Stimulated activated naive CD4-positive, alpha-beta T cell (primary cell): ENCODE data around the gene CDCP2.

Source experiments
- DNase-seq, 6 experiments: peaks; one replicate each; lab custom pipeline; 2025; lab: John Stamatoyannopoulos, UW

Gene CDCP2

DNA sequence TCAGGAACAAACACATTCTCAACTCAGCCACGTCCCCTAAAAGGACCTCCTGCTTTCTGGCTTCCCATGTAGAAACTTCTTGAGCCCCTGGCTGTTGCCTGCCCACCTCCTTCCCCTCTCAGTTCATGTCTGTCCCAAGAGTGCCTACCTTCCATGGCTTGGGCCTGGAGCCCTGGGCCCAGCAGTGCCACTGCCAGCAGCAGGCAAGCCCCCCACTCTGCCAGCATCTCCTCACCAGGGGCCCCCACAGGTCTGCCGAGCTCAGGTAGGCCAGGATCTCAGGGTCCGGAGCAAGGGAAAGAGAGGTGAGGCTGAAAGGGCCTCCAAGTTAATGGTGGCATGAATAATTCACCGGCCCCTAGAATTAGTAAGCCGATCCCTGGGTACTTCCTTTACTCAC is at the start of gene CDCP2:
Gene CDCP2 (minus strand): TSS at position 305 of the 400 bp plus-strand sequence. CDS start 78 bp downstream, at position 227.
- DNase-seq, result no peak

DNA sequence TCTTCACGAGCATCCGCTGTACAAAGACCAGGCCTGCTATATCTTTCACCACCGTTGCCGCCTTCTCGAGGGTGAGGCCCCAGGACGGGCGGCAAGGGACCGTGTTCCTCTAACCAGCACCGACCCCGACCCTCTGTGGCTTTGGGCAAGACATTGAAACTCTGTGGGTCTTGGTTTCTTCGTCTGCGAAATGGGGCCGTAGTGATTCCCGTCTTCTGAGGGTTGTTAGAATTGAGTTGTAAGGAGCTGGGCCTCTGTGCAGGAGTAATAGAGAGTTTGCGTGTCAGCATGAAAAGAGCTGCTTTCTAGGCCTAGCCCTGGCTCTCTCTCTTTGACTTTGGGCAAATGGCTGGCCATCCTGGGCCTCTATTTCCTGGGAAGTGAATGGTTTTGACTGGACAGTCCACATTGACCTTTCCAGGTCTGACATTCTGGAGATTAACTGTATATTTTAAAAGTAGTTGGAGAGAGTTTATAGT is 47.8 kb upstream of the CDCP2 start:
- DNase-seq, result no peak

DNA sequence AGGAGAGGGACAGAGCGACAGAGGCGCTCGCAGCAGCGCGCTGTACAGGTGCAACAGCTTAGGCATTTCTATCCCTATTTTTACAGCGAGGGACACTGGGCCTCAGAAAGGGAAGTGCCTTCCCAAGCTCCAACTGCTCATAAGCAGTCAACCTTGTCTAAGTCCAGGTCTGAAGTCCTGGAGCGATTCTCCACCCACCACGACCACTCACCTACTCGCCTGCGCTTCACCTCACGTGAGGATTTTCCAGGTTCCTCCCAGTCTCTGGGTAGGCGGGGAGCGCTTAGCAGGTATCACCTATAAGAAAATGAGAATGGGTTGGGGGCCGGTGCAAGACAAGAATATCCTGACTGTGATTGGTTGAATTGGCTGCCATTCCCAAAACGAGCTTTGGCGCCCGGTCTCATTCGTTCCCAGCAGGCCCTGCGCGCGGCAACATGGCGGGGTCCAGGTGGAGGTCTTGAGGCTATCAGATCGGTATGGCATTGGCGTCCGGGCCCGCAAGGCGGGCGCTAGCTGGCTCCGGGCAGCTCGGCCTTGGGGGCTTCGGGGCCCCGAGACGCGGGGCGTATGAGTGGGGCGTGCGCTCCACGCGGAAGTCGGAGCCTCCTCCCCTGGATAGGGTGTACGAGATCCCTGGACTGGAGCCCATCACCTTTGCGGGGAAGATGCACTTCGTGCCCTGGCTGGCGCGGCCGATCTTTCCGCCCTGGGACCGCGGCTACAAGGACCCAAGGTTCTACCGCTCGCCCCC is 47.1 kb upstream of the CDCP2 start, which contains the start of the genes CYB5RL and MRPL37:
Gene CYB5RL (minus strand): TSS at position 266 of the 754 bp plus-strand sequence. CDS start 4,414 bp downstream, outside the sequence.
Gene MRPL37 (plus strand): TSS at position 403 of the 754 bp plus-strand sequence. CDS start 77 bp downstream, at position 480.
- DNase-seq, result peak; percentile 79 to 91 (median 89)

- peak in 1 of 6 experiments; percentile 40 for DNase-seq
Observed at GRCh38 chr1:54199151-54199764, 46.5 kb upstream of the CDCP2 start.

GRCh38 chr1:54193453-54193852 is 40.7 kb upstream of the CDCP2 start:
- no peak for DNase-seq

GRCh38 chr1:54191525-54191924 is 38.7 kb upstream of the CDCP2 start:
- DNase-seq, result no peak

- no peak for DNase-seq
Observed at GRCh38 chr1:54190526-54190925, 37.7 kb upstream of the CDCP2 start.

- DNase-seq, result no peak
Observed at GRCh38 chr1:54188291-54188690, 35.5 kb upstream of the CDCP2 start.

DNA sequence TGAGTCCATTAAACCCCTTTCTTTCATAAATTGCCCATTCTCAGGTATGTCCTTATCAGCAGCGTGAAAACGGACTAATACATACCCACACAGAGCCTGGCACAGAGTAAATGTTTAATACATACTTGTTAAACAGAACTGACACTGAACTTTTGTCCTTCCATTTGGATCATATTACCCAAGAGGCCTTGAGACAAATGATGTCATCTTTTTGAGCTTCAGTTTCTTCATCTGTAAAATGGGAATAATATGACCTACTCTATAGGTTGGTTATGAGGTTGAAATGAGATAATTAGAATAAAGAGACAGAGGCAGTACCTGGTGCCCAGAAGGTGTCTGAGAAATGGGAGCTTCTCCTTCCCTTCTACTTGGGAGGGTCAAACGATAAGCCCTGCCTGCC is 33.3 kb upstream of the CDCP2 start:
- no peak for DNase-seq

GRCh38 chr1:54180701-54181360 is 28.0 kb upstream of the CDCP2 start:
- no peak for DNase-seq

- no peak for DNase-seq
Observed at GRCh38 chr1:54178296-54179070, 25.7 kb upstream of the CDCP2 start.

GRCh38 chr1:54177726-54178125 is 24.9 kb upstream of the CDCP2 start:
- no peak for DNase-seq

GRCh38 chr1:54176621-54177327 is 24.0 kb upstream of the CDCP2 start:
- DNase-seq, result no peak

- no peak for DNase-seq
Observed at GRCh38 chr1:54174106-54174505, 21.3 kb upstream of the CDCP2 start.

- DNase-seq, result no peak
Observed at GRCh38 chr1:54173681-54174080, 20.9 kb upstream of the CDCP2 start.

- DNase-seq, result no peak
Observed at GRCh38 chr1:54172614-54173599, 20.1 kb upstream of the CDCP2 start.

DNA sequence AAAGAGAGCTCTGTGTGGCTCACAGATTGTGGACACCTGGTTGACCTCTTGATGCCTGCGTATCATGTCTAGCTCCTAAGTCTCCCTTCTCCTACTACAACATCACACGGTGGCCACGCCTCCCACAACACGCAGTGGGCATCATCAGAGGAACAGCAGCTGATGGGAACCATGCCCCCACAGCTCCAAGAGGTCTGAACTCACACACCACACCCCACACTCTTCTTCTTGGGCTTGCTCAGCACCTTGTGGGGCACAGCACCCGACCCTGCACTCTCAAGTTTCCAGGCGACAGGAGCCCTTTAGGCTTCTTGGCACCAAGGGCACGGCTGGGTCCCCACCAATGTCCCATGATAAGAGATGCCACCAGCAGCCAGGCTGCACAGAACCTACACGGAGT is 18.8 kb upstream of the CDCP2 start:
- no peak for DNase-seq

- DNase-seq, result no peak
Observed at GRCh38 chr1:54171016-54171415, 18.2 kb upstream of the CDCP2 start.

- DNase-seq, result no peak
Observed at GRCh38 chr1:54169068-54169467, 16.3 kb upstream of the CDCP2 start.
